HepG2 (cell line): Measurements from ENCODE around the gene CASP5. TPM values are rescaled to one million over a fixed set of nuclear protein-coding genes. Genes with fewer than 3 reads are reported as not detected.

Experiments used
- ATM ChIP-seq: fragments of 450-650 bp; IDR thresholded peaks from 2 replicates; pipeline ENCODE4 v1.7.1; 2017; ENCODE audit warnings: mild to moderate bottlenecking, borderline replicate concordance
- BHLHE40 ChIP-seq: IDR thresholded peaks from 2 replicates; pipeline ENCODE4 v1.6.1; 2011; ENCODE audit warnings: low read length, improper control_type of control experiment
- ELF1 ChIP-seq: sonication (generic); formaldehyde crosslinking; IDR thresholded peaks from 2 replicates; pipeline ENCODE4 v1.4.0; 2020; ENCODE audit warnings: missing genetic modification reagents
- EP300 ChIP-seq, 3 experiments: sonication (generic) in 1 of 3; formaldehyde crosslinking in 1 of 3; IDR thresholded peaks; 2 replicates each; pipeline versions ENCODE4 v1.5.1 to v1.6.1; 2011 to 2020; ENCODE audit warnings: low read depth in 2 of 3, low read length in 2 of 3, borderline replicate concordance in 1 of 3, improper control_type of control experiment in 1 of 3, mild to moderate bottlenecking in 1 of 3, missing genetic modification reagents in 1 of 3, moderate library complexity in 1 of 3
- GATAD1 ChIP-seq: IDR thresholded peaks from 2 replicates; pipeline ENCODE4 v1.6.1; 2016; ENCODE audit warnings: missing genetic modification reagents, missing compliant biosample characterization
- JUNB ChIP-seq: sonication (generic); formaldehyde crosslinking; IDR thresholded peaks from 2 replicates; pipeline ENCODE4 v1.8.0; 2022; ENCODE audit warnings: missing genetic modification reagents, mild to moderate bottlenecking, borderline replicate concordance
- KAT8 ChIP-seq: IDR thresholded peaks from 2 replicates; pipeline ENCODE4 v1.6.1; 2016; ENCODE audit warnings: missing genetic modification reagents, missing compliant biosample characterization
- KDM2A ChIP-seq: sonication (generic); formaldehyde crosslinking; IDR thresholded peaks from 2 replicates; pipeline ENCODE4 v1.4.0; 2020; ENCODE audit warnings: low read depth, missing genetic modification reagents, borderline replicate concordance
- NFATC3 ChIP-seq: sonication (generic); formaldehyde crosslinking; IDR thresholded peaks from 2 replicates; pipeline ENCODE4 v1.5.1; 2020; ENCODE audit warnings: mild to moderate bottlenecking, missing genetic modification reagents
- SAP130 ChIP-seq: IDR thresholded peaks from 2 replicates; pipeline ENCODE4 v1.6.1; 2016; ENCODE audit warnings: low read depth
- TOPORS ChIP-seq: sonication (generic); formaldehyde crosslinking; IDR thresholded peaks from 2 replicates; pipeline ENCODE4 v1.8.0; 2023; ENCODE audit warnings: mild to moderate bottlenecking, missing genetic modification reagents
- ZNF251 ChIP-seq: sonication (generic); formaldehyde crosslinking; IDR thresholded peaks from 2 replicates; pipeline ENCODE4 v1.9.0; 2021; ENCODE audit warnings: mild to moderate bottlenecking, missing genetic modification reagents
- ZNF792 ChIP-seq: IDR thresholded peaks from 2 replicates; pipeline ENCODE4 v1.6.1; 2016
- polyA plus RNA-seq, 8 experiments: library from polyadenylated mRNA; depleted of rRNA in 3 of 8; stranded (reverse) in 7 of 8; unstranded in 1 of 8; fragments of >200 nt; fragmentation: Illumina TruSeq in 4 of 8; extraction: Trizol in 4 of 8; gene quantifications; 2 replicates each; pipeline versions ENCODE4 v1.2.1 to v1.2.3, GENCODE V29; 2011 to 2016; ENCODE audit warnings: low read depth in 4 of 8, missing spikeins in 1 of 8, mixed read lengths in 1 of 8; ENCODE audit not compliant: insufficient read depth in 1 of 8
- total RNA-seq, 5 experiments: library from RNA; depleted of rRNA; stranded (reverse); fragments of >200 nt; fragmentation: Illumina TruSeq; extraction: Trizol; gene quantifications; 2 replicates each; pipeline ENCODE4 v1.2.3, GENCODE V29; 2016; ENCODE audit warnings: low read depth in 1 of 5
- TF ChIP-seq, protein P1 (sequence below): IDR thresholded peaks from 2 replicates; pipeline ENCODE4 v1.6.1; 2016; ENCODE audit warnings: low read depth, missing genetic modification reagents, missing compliant biosample characterization
- TF ChIP-seq, protein P2 (sequence below): IDR thresholded peaks from 2 replicates; pipeline ENCODE4 v1.6.1; 2016; ENCODE audit warnings: low read depth
- TF ChIP-seq, protein P3 (sequence below), 2 experiments: fragments of 450-650 bp in 1 of 2; sonication (generic) in 1 of 2; formaldehyde crosslinking; IDR thresholded peaks; 2 replicates each; pipeline versions ENCODE4 v1.5.0 to v1.8.0; 2020 to 2022; ENCODE audit warnings: mild to moderate bottlenecking in 1 of 2, missing genetic modification reagents in 1 of 2
- TF ChIP-seq, protein P4 (sequence below): sonication (generic); formaldehyde crosslinking; IDR thresholded peaks from 2 replicates; pipeline ENCODE4 v1.5.1; 2020; ENCODE audit warnings: mild to moderate bottlenecking, moderate library complexity, missing genetic modification reagents
- TF ChIP-seq, protein P5 (sequence below), 2 experiments: sonication (generic) in 1 of 2; formaldehyde crosslinking in 1 of 2; IDR thresholded peaks; 2 replicates each; pipeline versions ENCODE4 v1.4.0 to v1.6.1; 2018 to 2020; ENCODE audit warnings: missing genetic modification reagents in 2 of 2, borderline replicate concordance in 1 of 2, low read depth in 1 of 2, mild to moderate bottlenecking in 1 of 2, missing biosample characterization in 1 of 2

CASP5 gene
- total and polyA plus RNA-seq, 2 of the 13 experiments (the other 11 are each of a cell fraction or from before 2014, with no cell fraction given): not detected

DNA sequence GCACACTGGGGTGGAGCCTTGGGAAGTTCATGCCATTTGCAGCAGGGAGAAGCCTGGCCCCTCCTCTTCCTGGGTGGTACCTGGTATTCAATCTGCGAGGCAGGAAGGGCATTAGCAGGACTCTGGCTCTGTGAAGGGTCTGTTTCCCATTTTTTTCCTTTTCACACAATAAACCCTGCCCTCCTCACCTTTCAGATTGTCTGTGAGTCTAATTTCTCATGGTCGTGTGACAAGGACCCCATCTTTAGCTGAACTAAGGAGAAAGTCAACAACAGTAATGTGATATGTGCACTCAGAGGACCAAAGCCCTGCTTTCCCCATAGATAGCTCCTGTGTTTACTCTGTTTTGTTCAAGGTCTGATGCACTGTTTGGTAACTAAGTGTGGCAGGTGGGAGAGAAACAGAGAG lies 28.0 kb downstream of the CASP5 start (continued):
- TF ChIP-seq GATAD1 (CRISPR knock-in tag) (peak; percentile 12; the same call in 1 of the 2 replicates), JUNB (CRISPR knock-in tag) (no peak), EP300 (IDR thresholded peaks at IDR 0.05; ENCODE audit: low read depth in 2 of 2, low read length in 2 of 2) (peak; percentile 45 to 71; a peak in 2 of 4 replicates), EP300 (CRISPR knock-in tag; IDR thresholded peaks at IDR 0.05; ENCODE audit: borderline replicate concordance) (no peak), ELF1 (CRISPR knock-in tag) (peak; percentile 49; the same call in 1 of the 2 replicates), ATM (no peak), KAT8 (CRISPR knock-in tag) (peak; percentile 73; the same call in 1 of the 2 replicates), BHLHE40 (peak; percentile 66; the same call in 1 of the 2 replicates), TOPORS (CRISPR knock-in tag) (0 out of 2 replicates have a peak, but pooled peaks have one; percentile 57), KDM2A (0 out of 2 replicates have a peak, but pooled peaks have one; percentile 33), NFATC3 (no peak), ZNF251 (CRISPR knock-in tag) (no peak), ZNF792 (CRISPR knock-in tag) (peak; percentile 58; the same call in 1 of the 2 replicates), SAP130 (CRISPR knock-in tag) (peak; percentile 76)
- TF ChIP-seq, protein P1, sequence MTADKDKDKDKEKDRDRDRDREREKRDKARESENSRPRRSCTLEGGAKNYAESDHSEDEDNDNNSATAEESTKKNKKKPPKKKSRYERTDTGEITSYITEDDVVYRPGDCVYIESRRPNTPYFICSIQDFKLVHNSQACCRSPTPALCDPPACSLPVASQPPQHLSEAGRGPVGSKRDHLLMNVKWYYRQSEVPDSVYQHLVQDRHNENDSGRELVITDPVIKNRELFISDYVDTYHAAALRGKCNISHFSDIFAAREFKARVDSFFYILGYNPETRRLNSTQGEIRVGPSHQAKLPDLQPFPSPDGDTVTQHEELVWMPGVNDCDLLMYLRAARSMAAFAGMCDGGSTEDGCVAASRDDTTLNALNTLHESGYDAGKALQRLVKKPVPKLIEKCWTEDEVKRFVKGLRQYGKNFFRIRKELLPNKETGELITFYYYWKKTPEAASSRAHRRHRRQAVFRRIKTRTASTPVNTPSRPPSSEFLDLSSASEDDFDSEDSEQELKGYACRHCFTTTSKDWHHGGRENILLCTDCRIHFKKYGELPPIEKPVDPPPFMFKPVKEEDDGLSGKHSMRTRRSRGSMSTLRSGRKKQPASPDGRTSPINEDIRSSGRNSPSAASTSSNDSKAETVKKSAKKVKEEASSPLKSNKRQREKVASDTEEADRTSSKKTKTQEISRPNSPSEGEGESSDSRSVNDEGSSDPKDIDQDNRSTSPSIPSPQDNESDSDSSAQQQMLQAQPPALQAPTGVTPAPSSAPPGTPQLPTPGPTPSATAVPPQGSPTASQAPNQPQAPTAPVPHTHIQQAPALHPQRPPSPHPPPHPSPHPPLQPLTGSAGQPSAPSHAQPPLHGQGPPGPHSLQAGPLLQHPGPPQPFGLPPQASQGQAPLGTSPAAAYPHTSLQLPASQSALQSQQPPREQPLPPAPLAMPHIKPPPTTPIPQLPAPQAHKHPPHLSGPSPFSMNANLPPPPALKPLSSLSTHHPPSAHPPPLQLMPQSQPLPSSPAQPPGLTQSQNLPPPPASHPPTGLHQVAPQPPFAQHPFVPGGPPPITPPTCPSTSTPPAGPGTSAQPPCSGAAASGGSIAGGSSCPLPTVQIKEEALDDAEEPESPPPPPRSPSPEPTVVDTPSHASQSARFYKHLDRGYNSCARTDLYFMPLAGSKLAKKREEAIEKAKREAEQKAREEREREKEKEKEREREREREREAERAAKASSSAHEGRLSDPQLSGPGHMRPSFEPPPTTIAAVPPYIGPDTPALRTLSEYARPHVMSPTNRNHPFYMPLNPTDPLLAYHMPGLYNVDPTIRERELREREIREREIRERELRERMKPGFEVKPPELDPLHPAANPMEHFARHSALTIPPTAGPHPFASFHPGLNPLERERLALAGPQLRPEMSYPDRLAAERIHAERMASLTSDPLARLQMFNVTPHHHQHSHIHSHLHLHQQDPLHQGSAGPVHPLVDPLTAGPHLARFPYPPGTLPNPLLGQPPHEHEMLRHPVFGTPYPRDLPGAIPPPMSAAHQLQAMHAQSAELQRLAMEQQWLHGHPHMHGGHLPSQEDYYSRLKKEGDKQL (CRISPR knock-in tag): 0 out of 2 replicates have a peak, but pooled peaks have one; percentile 63
- TF ChIP-seq, protein P2, sequence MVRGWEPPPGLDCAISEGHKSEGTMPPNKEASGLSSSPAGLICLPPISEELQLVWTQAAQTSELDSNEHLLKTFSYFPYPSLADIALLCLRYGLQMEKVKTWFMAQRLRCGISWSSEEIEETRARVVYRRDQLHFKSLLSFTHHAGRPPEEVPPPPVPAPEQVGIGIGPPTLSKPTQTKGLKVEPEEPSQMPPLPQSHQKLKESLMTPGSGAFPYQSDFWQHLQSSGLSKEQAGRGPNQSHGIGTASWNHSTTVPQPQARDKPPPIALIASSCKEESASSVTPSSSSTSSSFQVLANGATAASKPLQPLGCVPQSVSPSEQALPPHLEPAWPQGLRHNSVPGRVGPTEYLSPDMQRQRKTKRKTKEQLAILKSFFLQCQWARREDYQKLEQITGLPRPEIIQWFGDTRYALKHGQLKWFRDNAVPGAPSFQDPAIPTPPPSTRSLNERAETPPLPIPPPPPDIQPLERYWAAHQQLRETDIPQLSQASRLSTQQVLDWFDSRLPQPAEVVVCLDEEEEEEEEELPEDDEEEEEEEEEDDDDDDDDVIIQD (CRISPR knock-in tag): 0 out of 2 replicates have a peak, but pooled peaks have one; percentile 75
- TF ChIP-seq, protein P3, sequence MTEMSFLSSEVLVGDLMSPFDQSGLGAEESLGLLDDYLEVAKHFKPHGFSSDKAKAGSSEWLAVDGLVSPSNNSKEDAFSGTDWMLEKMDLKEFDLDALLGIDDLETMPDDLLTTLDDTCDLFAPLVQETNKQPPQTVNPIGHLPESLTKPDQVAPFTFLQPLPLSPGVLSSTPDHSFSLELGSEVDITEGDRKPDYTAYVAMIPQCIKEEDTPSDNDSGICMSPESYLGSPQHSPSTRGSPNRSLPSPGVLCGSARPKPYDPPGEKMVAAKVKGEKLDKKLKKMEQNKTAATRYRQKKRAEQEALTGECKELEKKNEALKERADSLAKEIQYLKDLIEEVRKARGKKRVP (CRISPR knock-in tag; IDR thresholded peaks at IDR 0.05): peak in 1 of 2 experiments; percentile 65; a peak in 2 of 4 replicates
- TF ChIP-seq, protein P4, sequence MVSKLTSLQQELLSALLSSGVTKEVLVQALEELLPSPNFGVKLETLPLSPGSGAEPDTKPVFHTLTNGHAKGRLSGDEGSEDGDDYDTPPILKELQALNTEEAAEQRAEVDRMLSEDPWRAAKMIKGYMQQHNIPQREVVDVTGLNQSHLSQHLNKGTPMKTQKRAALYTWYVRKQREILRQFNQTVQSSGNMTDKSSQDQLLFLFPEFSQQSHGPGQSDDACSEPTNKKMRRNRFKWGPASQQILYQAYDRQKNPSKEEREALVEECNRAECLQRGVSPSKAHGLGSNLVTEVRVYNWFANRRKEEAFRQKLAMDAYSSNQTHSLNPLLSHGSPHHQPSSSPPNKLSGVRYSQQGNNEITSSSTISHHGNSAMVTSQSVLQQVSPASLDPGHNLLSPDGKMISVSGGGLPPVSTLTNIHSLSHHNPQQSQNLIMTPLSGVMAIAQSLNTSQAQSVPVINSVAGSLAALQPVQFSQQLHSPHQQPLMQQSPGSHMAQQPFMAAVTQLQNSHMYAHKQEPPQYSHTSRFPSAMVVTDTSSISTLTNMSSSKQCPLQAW (CRISPR knock-in tag): peak; percentile 87
- TF ChIP-seq, protein P5, sequence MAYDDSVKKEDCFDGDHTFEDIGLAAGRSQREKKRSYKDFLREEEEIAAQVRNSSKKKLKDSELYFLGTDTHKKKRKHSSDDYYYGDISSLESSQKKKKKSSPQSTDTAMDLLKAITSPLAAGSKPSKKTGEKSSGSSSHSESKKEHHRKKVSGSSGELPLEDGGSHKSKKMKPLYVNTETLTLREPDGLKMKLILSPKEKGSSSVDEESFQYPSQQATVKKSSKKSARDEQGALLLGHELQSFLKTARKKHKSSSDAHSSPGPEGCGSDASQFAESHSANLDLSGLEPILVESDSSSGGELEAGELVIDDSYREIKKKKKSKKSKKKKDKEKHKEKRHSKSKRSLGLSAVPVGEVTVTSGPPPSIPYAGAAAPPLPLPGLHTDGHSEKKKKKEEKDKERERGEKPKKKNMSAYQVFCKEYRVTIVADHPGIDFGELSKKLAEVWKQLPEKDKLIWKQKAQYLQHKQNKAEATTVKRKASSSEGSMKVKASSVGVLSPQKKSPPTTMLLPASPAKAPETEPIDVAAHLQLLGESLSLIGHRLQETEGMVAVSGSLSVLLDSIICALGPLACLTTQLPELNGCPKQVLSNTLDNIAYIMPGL (CRISPR knock-in tag; IDR thresholded peaks at IDR 0.05; ENCODE audit: borderline replicate concordance in 1 of 2, low read depth in 1 of 2): 0 out of 4 replicates have a peak, but pooled peaks of 1 of the 2 experiments have one; percentile 32
